Medulla oblongata (tissue), 1 donor: Measurements from ENCODE around the gene KLC3.
"Not testable (repeated sequence)": the region's sequence is repeated elsewhere in the genome, so short reads cannot be mapped to it uniquely, and the experiment has no call there.

Source experiments
- DNase-seq: peaks from one replicate; pipeline ENCODE4 v3.0.0-alpha.2; 2015; ENCODE audit errors: extremely low spot score

The KLC3 gene

GRCh38 chr19:45315304-45315703 lies 25.2 kb upstream of the KLC3 start:
- no peak for DNase-seq

- no peak for DNase-seq
These were observed 19.4 kb upstream of the KLC3 start for GRCh38 chr19:45320997-45321775.

- DNase-seq = no peak
These were observed 18.7 kb upstream of the KLC3 start for GRCh38 chr19:45321848-45322247.

GRCh38 chr19:45322311-45322710 lies 18.2 kb upstream of the KLC3 start:
- no peak for DNase-seq

GRCh38 chr19:45322744-45323281 lies 17.7 kb upstream of the KLC3 start, which contains the start of gene CKM:
Gene CKM (minus strand): TSS chr19:45322875. CDS start chr19:45319713, 3,162 bp downstream.
- DNase-seq = no peak

GRCh38 chr19:45323671-45324081 lies 16.9 kb upstream of the KLC3 start:
- no peak for DNase-seq

GRCh38 chr19:45324349-45324907 lies 16.1 kb upstream of the KLC3 start:
- no peak for DNase-seq

GRCh38 chr19:45327404-45328143 lies 13.0 kb upstream of the KLC3 start:
- DNase-seq = no peak

- DNase-seq = no peak
These were observed 9.1 kb upstream of the KLC3 start for GRCh38 chr19:45331411-45331810.

GRCh38 chr19:45333609-45334303 lies 6.8 kb upstream of the KLC3 start:
- no peak for DNase-seq

GRCh38 chr19:45334881-45335280 lies 5.7 kb upstream of the KLC3 start:
- not testable (repeated sequence) for DNase-seq

GRCh38 chr19:45336696-45337251 lies 3.8 kb upstream of the KLC3 start:
- no peak for DNase-seq

GRCh38 chr19:45339629-45340028 lies 921 bp upstream of the KLC3 start:
- DNase-seq = no peak

GRCh38 chr19:45340899-45341453 lies 426 bp downstream of the KLC3 start:
- no peak for DNase-seq

- no peak for DNase-seq
These were observed 2.4 kb downstream of the KLC3 start for GRCh38 chr19:45342911-45343310.

- no peak for DNase-seq
These were observed 4.3 kb downstream of the KLC3 start for GRCh38 chr19:45344621-45345505.

- no peak for DNase-seq
These were observed 4.9 kb downstream of the KLC3 start for GRCh38 chr19:45345506-45345860.

GRCh38 chr19:45346449-45346848 lies 5.9 kb downstream of the KLC3 start:
- DNase-seq = no peak

- DNase-seq = no peak
These were observed 7.2 kb downstream of the KLC3 start for GRCh38 chr19:45347570-45348366.
